SK-N-SH treated with all-trans-retinoic acid at 6 μM for 48 hours (cell line): ENCODE results near the gene PRCC.

Experiments
- ATAC-seq: fragments of 200-7000 bp; cut with Tn5 transposase; 3 replicates; pipeline ENCODE4 v1.9.1; 2020; ENCODE audit warnings: mild to moderate bottlenecking, moderate library complexity
- ARNTL ChIP-seq: fragments of 450-650 bp; formaldehyde crosslinking; IDR thresholded peaks from 2 replicates; pipeline ENCODE4 v1.5.0; 2020; ENCODE audit warnings: low read depth, mild to moderate bottlenecking, moderate library complexity, borderline replicate concordance
- BACH2 ChIP-seq: fragments of 250-450 bp; sonication (Bioruptor Pico); IDR thresholded peaks from 2 replicates; pipeline ENCODE4 v1.9.0; 2021; ENCODE audit warnings: mild to moderate bottlenecking, borderline replicate concordance
- CSDC2 ChIP-seq: fragments of 250-450 bp; sonication (Bioruptor Pico); IDR thresholded peaks from 2 replicates; pipeline ENCODE4 v1.5.0; 2020; ENCODE audit warnings: mild to moderate bottlenecking, moderate library complexity
- ESRRG ChIP-seq: fragments of 250-450 bp; sonication (Bioruptor Pico); IDR thresholded peaks from 2 replicates; pipeline ENCODE4 v1.6.1; 2021; ENCODE audit warnings: mild to moderate bottlenecking
- GLIS3 ChIP-seq: fragments of 250-450 bp; sonication (Bioruptor Pico); IDR thresholded peaks from 2 replicates; pipeline ENCODE4 v1.5.0; 2020; ENCODE audit warnings: mild to moderate bottlenecking, moderate library complexity
- ISL1 ChIP-seq: fragments of 250-450 bp; sonication (Bioruptor Pico); IDR thresholded peaks from 2 replicates; pipeline ENCODE4 v2.1.2; 2022; ENCODE audit warnings: mild to moderate bottlenecking, moderate library complexity
- OSR1 ChIP-seq: fragments of 250-450 bp; sonication (Bioruptor Pico); IDR thresholded peaks from 2 replicates; pipeline ENCODE4 v1.8.0; 2022; ENCODE audit warnings: moderate library complexity, mild to moderate bottlenecking, inconsistent platforms
- RARB ChIP-seq: fragments of 250-450 bp; sonication (Bioruptor Pico); IDR thresholded peaks from 2 replicates; pipeline ENCODE4 v1.8.0; 2021; ENCODE audit warnings: mild to moderate bottlenecking, moderate library complexity
- SNAI2 ChIP-seq: fragments of 250-450 bp; sonication (Bioruptor Pico); IDR thresholded peaks from 2 replicates; pipeline ENCODE4 v1.5.0; 2020; ENCODE audit warnings: mild to moderate bottlenecking, moderate library complexity
- TCF4 ChIP-seq: fragments of 250-450 bp; sonication (Bioruptor Pico); IDR thresholded peaks from 2 replicates; pipeline ENCODE4 v1.8.0; 2021; ENCODE audit warnings: mild to moderate bottlenecking, moderate library complexity, borderline replicate concordance
- TOX ChIP-seq: fragments of 250-450 bp; sonication (Bioruptor Pico); IDR thresholded peaks from 2 replicates; pipeline ENCODE4 v1.8.0; 2021; ENCODE audit warnings: mild to moderate bottlenecking, moderate library complexity, borderline replicate concordance
- ZC3H10 ChIP-seq: fragments of 250-450 bp; sonication (Bioruptor Pico); IDR thresholded peaks from 2 replicates; pipeline ENCODE4 v1.5.1; 2021; ENCODE audit warnings: mild to moderate bottlenecking, moderate library complexity
- ZFP3 ChIP-seq: fragments of 250-450 bp; sonication (Bioruptor Pico); IDR thresholded peaks from 2 replicates; pipeline ENCODE4 v1.5.0; 2020; ENCODE audit warnings: mild to moderate bottlenecking, moderate library complexity
- ZFP30 ChIP-seq: fragments of 450-650 bp; formaldehyde crosslinking; IDR thresholded peaks from 2 replicates; pipeline ENCODE4 v1.5.0; 2022; ENCODE audit warnings: mild to moderate bottlenecking, moderate library complexity
- ZNF8 ChIP-seq: fragments of 450-650 bp; formaldehyde crosslinking; IDR thresholded peaks from 2 replicates; pipeline ENCODE4 v1.5.0; 2020; ENCODE audit warnings: mild to moderate bottlenecking, moderate library complexity
- TF ChIP-seq, protein P1 (sequence below): fragments of 250-450 bp; sonication (Bioruptor Pico); IDR thresholded peaks from 2 replicates; pipeline ENCODE4 v1.5.1; 2021; ENCODE audit warnings: mild to moderate bottlenecking, moderate library complexity
- TF ChIP-seq, protein P2 (sequence below): fragments of 250-450 bp; sonication (Bioruptor Pico); IDR thresholded peaks from 2 replicates; pipeline ENCODE4 v1.8.0; 2020; ENCODE audit warnings: mild to moderate bottlenecking, moderate library complexity, borderline replicate concordance
- TF ChIP-seq, protein P3 (sequence below): fragments of 250-450 bp; sonication (Bioruptor Pico); IDR thresholded peaks from 2 replicates; pipeline ENCODE4 v1.5.0; 2020; ENCODE audit warnings: mild to moderate bottlenecking, moderate library complexity
- TF ChIP-seq, protein P4 (sequence below): fragments of 250-450 bp; sonication (Bioruptor Pico); IDR thresholded peaks from 2 replicates; pipeline ENCODE4 v1.5.1; 2020; ENCODE audit warnings: low read depth, mild to moderate bottlenecking, moderate library complexity
- TF ChIP-seq, protein P5 (sequence below): fragments of 250-450 bp; sonication (Bioruptor Pico); IDR thresholded peaks from 2 replicates; pipeline ENCODE4 v1.8.0; 2021; ENCODE audit warnings: low read depth, mild to moderate bottlenecking, moderate library complexity, borderline replicate concordance

Gene PRCC

DNA sequence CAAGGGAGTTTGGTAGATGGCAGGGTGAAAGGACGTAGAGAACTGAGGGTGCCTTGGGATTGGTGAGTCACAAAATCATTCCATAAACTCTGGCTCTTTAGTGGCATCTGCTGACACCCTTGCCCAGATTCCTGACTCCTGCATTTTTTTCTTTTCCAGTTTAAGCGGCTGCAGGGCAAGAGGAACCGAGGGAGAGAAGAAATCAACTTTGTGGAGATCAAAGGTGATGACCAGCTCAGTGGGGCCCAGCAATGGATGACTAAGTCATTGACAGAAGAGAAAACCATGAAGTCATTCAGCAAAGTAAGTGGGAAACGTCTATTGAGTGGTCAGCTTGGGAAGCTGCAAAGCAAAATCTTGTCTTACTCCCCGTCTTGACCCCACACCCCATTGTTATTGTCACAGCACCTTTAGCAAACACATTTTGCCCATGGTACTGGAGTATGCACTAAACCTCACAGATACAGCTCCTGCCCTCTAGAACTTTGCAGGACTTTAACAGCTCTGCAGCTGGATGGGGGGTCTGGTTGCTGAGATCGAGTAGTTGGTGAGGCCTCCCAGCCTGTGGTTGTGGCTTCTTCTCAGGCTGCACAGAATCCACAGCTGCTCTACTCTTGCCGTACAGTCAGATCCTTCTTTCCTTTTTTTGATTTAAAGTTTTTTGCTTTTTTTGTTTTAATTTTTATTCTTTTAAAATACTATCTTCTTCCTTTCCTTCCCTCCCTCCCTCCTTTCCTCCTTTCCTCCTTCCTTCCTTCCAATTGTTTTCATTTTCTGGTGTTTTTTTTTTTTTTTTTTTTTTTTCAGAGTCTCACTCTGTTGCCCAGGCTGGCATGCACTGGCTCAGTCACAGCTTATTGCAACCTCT is 27.4 kb downstream of the PRCC start:
- TF ChIP-seq ISL1 (CRISPR knock-in tag) = no peak
- TF ChIP-seq ZC3H10 (CRISPR knock-in tag) = no peak
- TF ChIP-seq, protein P1, sequence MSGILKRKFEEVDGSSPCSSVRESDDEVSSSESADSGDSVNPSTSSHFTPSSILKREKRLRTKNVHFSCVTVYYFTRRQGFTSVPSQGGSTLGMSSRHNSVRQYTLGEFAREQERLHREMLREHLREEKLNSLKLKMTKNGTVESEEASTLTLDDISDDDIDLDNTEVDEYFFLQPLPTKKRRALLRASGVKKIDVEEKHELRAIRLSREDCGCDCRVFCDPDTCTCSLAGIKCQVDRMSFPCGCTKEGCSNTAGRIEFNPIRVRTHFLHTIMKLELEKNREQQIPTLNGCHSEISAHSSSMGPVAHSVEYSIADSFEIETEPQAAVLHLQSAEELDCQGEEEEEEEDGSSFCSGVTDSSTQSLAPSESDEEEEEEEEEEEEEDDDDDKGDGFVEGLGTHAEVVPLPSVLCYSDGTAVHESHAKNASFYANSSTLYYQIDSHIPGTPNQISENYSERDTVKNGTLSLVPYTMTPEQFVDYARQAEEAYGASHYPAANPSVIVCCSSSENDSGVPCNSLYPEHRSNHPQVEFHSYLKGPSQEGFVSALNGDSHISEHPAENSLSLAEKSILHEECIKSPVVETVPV (CRISPR knock-in tag) = no peak
- no peak for TF ChIP-seq GLIS3 (CRISPR knock-in tag)
- TF ChIP-seq ZFP3 (CRISPR knock-in tag) = no peak
- TF ChIP-seq ESRRG (CRISPR knock-in tag) = no peak
- TF ChIP-seq, protein P2, sequence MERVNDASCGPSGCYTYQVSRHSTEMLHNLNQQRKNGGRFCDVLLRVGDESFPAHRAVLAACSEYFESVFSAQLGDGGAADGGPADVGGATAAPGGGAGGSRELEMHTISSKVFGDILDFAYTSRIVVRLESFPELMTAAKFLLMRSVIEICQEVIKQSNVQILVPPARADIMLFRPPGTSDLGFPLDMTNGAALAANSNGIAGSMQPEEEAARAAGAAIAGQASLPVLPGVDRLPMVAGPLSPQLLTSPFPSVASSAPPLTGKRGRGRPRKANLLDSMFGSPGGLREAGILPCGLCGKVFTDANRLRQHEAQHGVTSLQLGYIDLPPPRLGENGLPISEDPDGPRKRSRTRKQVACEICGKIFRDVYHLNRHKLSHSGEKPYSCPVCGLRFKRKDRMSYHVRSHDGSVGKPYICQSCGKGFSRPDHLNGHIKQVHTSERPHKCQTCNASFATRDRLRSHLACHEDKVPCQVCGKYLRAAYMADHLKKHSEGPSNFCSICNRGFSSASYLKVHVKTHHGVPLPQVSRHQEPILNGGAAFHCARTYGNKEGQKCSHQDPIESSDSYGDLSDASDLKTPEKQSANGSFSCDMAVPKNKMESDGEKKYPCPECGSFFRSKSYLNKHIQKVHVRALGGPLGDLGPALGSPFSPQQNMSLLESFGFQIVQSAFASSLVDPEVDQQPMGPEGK (CRISPR knock-in tag) = no peak
- TF ChIP-seq, protein P3, sequence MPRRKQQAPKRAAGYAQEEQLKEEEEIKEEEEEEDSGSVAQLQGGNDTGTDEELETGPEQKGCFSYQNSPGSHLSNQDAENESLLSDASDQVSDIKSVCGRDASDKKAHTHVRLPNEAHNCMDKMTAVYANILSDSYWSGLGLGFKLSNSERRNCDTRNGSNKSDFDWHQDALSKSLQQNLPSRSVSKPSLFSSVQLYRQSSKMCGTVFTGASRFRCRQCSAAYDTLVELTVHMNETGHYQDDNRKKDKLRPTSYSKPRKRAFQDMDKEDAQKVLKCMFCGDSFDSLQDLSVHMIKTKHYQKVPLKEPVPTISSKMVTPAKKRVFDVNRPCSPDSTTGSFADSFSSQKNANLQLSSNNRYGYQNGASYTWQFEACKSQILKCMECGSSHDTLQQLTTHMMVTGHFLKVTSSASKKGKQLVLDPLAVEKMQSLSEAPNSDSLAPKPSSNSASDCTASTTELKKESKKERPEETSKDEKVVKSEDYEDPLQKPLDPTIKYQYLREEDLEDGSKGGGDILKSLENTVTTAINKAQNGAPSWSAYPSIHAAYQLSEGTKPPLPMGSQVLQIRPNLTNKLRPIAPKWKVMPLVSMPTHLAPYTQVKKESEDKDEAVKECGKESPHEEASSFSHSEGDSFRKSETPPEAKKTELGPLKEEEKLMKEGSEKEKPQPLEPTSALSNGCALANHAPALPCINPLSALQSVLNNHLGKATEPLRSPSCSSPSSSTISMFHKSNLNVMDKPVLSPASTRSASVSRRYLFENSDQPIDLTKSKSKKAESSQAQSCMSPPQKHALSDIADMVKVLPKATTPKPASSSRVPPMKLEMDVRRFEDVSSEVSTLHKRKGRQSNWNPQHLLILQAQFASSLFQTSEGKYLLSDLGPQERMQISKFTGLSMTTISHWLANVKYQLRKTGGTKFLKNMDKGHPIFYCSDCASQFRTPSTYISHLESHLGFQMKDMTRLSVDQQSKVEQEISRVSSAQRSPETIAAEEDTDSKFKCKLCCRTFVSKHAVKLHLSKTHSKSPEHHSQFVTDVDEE (CRISPR knock-in tag) = no peak
- no peak for TF ChIP-seq ZNF8 (CRISPR knock-in tag)
- TF ChIP-seq ARNTL (CRISPR knock-in tag) = no peak
- no peak for TF ChIP-seq BACH2 (CRISPR knock-in tag)
- TF ChIP-seq TCF4 (CRISPR knock-in tag) = no peak
- TF ChIP-seq SNAI2 (CRISPR knock-in tag) = no peak
- no peak for TF ChIP-seq TOX (CRISPR knock-in tag)
- TF ChIP-seq, protein P4, sequence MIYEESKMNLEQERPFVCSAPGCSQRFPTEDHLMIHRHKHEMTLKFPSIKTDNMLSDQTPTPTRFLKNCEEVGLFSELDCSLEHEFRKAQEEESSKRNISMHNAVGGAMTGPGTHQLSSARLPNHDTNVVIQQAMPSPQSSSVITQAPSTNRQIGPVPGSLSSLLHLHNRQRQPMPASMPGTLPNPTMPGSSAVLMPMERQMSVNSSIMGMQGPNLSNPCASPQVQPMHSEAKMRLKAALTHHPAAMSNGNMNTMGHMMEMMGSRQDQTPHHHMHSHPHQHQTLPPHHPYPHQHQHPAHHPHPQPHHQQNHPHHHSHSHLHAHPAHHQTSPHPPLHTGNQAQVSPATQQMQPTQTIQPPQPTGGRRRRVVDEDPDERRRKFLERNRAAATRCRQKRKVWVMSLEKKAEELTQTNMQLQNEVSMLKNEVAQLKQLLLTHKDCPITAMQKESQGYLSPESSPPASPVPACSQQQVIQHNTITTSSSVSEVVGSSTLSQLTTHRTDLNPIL (CRISPR knock-in tag) = no peak
- ATAC-seq = no peak

DNA sequence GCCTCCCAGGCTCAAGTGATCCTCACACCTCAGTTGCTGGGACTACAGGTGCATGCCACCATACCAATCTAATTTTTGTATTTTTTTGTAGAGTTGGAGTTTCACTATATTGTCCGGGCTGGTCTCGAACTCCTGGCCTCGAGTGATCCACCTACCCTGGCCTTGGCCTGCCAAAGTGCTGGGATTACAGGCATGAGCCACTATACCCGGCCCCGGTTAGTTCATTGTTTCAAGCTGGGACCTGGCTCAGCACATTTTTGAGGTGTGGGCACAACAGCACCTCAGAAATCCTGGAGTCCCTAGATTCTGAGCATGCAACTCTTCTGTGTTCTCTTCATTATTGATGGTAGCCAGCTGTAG is 28.0 kb downstream of the PRCC start:
- no peak for ATAC-seq
- TF ChIP-seq, protein P3 (CRISPR knock-in tag) = no peak
- TF ChIP-seq OSR1 (CRISPR knock-in tag) (no peak), ARNTL (CRISPR knock-in tag) (no peak), BACH2 (CRISPR knock-in tag) (no peak), CSDC2 (no peak), TOX (CRISPR knock-in tag) (no peak), ZFP30 (CRISPR knock-in tag) (no peak), SNAI2 (CRISPR knock-in tag) (no peak), TCF4 (CRISPR knock-in tag) (no peak), RARB (CRISPR knock-in tag) (no peak), ZNF8 (CRISPR knock-in tag) (no peak)
- TF ChIP-seq, protein P5, sequence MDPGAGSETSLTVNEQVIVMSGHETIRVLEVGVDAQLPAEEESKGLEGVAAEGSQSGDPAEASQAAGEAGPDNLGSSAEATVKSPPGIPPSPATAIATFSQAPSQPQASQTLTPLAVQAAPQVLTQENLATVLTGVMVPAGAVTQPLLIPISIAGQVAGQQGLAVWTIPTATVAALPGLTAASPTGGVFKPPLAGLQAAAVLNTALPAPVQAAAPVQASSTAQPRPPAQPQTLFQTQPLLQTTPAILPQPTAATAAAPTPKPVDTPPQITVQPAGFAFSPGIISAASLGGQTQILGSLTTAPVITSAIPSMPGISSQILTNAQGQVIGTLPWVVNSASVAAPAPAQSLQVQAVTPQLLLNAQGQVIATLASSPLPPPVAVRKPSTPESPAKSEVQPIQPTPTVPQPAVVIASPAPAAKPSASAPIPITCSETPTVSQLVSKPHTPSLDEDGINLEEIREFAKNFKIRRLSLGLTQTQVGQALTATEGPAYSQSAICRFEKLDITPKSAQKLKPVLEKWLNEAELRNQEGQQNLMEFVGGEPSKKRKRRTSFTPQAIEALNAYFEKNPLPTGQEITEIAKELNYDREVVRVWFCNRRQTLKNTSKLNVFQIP (CRISPR knock-in tag) = no peak
- TF ChIP-seq, protein P1 (CRISPR knock-in tag) = no peak
- TF ChIP-seq, protein P4 (CRISPR knock-in tag) = no peak
